NCI-H2196 treated with DMSO at 0.1 percent for 48 hours (cell line): Measurements from ENCODE around the gene EEF1AKMT3.

Source experiments
- DNase-seq: peaks from one replicate; lab custom pipeline; 2025; ENCODE audit not compliant: unreplicated experiment; lab: John Stamatoyannopoulos, UW

The EEF1AKMT3 gene

GRCh38 chr12:57750561-57751431 is 21.6 kb upstream of the EEF1AKMT3 start:
- no peak for DNase-seq

DNA sequence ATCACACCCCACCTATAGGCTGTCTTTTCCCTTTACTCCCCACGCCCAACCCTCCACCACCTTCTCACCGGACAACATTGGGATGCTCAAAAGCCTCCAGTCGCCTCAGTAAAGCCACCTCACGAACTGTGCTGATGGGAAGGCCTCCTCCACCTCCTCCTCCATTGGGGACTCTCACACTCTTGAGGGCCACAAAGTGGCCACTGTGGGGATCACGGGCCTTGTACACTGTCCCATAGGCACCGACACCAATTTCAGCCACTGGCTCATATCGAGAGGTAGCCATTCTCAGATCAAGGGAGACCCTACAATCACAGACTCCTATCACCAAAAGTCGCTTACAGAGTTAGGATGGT is 21.0 kb upstream of the EEF1AKMT3 start:
- no peak for DNase-seq

DNA sequence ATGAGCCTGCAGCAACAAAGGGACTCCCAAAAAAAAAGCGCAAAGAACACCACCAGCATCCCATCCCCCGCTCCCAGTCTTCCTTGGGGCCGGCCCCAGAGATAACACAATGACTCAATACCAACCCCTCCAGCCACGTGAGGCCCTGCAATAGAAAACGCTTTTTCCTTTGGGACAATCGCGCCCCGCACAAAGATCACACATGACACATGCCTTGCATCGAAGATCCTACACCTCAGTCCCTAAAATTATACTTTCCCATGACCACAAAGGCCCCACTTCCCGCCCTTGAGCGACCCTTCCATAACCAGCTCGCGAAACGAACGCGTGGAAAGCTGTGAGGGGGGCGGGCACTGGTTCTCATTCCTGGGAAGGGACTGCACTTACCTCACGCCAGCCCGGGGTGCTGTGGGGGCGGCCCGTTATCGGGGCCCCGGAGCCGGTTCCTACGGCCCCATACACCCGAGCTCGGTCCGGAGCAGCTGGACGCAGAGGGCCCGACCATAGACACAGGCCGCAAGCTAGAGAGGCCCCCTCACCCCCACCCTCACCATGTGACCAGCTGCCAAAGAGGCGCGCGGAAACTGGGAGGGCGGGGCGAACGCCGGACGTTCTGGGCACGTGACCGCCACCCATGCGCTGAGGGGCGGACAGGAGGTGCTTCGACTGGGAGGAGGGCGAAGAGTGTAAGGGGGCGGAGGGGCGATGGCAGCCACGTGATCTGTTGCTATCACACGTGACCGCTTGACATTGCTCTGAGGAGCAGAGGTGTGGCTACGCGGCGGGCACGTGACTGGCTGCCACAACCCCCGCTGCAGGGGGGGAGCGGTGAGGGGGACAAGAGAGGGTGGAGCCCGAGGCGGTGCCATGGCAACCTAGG is 20.4 kb upstream of the EEF1AKMT3 start, which contains the start of gene CDK4:
TSS of gene CDK4 (minus strand) at position 523 of the 880 bp plus-strand sequence. CDS start 593 bp downstream, outside the sequence.
- peak; percentile 99 for DNase-seq

DNA sequence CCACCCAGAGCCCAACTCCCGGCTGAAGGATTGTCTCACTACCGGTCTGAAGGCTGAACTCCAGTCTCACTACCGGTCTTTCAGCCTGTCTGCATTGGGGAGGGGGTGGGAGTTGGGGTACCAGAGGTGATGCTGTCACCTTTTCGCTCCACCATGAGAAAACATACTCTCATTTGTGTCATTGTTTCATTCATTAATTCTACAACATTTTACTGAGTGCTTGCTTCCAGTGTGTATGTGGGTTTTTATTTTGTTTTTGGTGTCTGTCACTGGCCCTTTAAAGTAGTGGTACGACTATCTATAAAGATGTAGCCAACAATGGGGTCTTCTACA is 19.8 kb upstream of the EEF1AKMT3 start:
- DNase-seq: no peak

- DNase-seq: no peak
These were observed 18.6 kb upstream of the EEF1AKMT3 start for GRCh38 chr12:57753756-57754337.

DNA sequence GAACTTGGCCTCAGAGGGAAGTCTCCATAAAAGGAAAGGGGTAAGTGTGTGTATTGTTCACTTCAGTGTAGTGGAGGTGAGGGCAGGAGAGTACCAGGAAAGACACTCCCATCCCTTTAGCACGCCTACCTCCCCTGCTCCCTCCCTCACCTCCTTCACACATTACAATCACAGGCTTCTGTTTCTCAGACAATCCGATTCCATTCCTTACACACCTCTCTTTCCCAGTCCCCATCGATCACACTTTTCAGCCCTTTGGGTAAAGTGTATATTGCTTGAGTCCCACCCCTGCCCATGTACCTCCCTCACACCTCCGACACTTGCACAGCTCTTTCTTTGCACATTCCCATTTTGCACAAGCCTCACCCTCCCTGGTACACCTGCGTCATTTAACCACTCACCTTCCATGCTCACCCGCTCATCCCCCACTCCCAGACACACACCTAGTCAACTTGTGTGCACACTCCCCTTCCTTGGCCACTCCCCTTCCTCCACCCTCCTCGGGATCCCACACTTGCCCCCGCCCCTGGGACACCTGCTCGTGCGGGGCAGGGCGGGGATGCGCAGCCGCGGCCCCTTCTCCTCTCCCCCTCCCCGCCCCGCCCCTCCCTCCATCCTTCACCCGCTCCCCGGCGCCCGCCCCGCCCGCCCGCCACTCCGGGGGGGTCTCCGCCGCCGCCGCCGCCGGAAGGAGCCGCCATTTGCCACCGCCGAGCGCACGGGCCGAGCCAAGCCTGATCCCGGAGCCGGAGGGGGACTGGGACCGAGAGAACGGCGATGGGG is 17.8 kb upstream of the EEF1AKMT3 start, which contains the start of gene MARCHF9:
TSS of gene MARCHF9 (plus strand) at position 693 of the 783 bp plus-strand sequence. CDS start 426 bp downstream, outside the sequence.
- peak; percentile 85 for DNase-seq

DNA sequence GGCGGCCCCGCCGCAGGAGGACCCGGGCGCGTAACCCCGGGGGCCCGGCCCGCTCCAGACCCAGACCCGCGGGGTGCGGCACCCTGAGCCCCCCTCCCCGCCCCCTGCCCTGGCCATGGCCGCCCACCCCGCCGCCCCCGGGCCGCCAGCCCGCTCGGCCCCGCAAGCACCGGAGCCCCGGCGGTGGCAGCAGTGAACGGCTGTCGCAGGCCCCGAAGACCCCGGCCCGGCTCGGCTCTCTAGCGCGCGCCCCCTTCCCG is 17.3 kb upstream of the EEF1AKMT3 start:
- no peak for DNase-seq

GRCh38 chr12:57755454-57756372 is 16.7 kb upstream of the EEF1AKMT3 start:
- no peak for DNase-seq

DNA sequence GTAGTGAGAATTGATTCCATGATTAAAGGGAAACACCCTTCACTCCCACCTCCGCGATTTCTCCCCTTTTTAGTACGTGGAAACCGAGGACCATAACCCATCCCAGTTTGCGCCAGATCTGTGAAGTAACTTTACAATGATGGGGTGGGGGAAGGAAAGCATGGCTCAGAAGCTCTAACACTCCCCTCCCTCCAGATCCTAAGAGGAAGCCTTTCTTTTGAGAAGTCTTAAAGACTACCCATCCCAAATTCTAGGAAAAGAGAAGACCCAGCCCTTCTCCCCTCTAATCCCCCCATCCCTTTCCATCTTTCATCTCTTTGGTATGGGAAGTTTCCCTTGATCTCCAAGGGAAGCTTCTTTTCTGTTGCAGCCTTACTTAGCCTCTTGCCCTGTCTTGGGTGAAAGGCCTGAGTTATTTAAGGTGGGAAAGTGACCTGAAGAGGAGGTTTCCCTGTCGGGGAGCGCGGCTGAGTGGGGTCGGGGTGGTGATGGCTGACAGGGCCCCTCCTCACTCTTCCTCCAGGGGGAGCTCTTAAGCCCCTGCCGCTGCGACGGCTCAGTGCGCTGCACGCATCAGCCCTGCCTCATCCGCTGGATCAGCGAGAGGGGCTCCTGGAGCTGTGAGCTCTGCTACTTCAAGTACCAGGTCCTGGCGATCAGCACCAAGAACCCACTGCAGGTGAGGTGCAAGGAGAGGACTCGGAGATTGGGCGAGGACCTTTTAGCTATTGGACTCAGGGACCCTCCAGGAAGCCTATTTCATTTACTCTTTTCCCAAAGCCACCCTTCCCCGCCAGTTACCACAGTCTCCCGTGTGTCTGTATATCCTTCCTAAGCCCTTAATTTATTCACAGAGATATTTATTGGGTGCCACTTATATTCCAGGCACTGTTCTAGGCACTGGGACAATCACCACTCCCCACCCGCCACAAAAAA is 15.7 kb upstream of the EEF1AKMT3 start:
- no peak for DNase-seq

DNA sequence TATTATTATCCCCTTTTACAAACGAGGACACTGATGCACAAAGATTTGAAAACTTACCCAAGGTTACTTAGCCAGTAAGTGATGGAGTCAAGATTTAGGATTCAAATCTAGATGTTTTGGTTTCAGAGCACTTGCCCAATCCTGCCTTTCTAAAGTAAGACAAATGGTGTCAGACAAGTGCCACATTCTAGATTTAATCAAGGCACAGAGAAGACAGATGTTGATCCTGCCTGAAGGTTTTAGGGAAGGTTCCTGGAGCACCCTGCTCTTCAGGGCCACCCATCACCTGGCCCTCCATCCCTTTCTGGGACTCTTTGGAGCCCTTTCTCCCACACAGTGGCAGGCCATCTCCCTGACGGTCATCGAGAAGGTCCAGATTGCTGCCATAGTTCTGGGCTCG is 14.6 kb upstream of the EEF1AKMT3 start:
- no peak for DNase-seq

DNA sequence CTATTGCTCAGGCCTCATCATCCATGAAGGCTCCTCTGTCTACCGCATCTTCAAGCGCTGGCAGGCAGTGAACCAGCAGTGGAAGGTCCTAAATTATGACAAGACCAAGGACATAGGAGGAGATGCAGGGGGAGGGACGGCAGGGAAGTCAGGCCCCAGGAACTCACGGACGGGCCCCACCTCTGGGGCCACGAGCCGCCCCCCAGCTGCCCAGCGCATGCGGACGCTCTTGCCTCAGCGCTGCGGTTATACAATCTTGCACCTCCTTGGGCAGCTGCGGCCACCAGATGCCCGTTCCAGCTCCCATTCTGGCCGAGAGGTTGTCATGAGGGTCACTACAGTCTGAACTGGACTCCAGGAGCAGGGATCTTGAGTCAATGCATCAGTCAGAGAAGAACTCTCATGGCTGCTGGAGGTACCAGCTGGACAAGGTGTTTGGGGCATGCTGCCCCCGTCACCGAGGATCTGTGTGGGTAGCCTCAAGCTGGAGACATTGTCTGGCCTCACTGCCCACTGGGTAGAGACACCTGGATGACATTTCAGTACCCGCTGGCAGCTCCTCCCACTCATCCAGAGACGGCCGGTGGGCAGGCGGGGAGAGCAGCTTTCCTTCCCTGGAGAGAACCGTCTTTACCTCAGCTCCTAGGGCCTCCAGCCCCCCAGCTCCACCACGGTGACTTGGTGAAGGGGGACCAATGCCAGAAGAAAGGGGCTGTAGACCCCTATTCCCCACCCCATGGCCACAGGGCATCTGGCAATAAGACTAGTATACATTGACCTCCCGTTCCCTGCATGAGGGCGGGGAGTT is 13.7 kb upstream of the EEF1AKMT3 start:
- no peak for DNase-seq

GRCh38 chr12:57759360-57759980 is 12.9 kb upstream of the EEF1AKMT3 start:
- DNase-seq: peak; percentile 40

DNA sequence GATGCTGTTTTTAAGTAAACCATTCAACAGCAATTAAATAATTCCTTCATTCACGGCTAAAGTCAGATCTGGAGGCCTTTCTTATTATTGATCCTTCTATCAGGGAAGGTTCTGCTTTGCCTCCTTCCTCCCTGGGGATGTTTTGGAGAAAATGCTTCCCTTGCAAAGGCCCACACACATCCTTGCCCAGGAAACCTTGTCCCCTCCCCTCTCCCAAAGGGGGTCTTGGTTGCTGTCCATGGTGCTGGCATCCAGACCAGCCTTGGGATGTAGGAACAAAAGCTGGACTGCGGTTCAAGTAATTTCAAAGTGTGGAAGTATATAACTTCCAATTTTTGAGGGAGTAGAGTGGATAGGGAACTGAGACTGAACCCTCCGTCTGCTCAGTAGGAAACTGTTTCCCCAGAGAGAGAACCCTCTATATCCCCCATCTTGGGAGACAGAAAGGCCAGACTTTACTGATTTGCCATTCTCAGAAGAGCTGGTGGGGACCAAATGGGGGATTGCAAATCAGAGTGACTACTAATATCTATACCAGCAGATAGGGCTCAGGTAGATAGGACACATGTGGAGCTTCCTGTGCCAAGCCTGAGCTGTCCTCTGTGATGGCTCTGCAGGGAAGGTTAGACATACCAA is 11.9 kb upstream of the EEF1AKMT3 start:
- DNase-seq: no peak

DNA sequence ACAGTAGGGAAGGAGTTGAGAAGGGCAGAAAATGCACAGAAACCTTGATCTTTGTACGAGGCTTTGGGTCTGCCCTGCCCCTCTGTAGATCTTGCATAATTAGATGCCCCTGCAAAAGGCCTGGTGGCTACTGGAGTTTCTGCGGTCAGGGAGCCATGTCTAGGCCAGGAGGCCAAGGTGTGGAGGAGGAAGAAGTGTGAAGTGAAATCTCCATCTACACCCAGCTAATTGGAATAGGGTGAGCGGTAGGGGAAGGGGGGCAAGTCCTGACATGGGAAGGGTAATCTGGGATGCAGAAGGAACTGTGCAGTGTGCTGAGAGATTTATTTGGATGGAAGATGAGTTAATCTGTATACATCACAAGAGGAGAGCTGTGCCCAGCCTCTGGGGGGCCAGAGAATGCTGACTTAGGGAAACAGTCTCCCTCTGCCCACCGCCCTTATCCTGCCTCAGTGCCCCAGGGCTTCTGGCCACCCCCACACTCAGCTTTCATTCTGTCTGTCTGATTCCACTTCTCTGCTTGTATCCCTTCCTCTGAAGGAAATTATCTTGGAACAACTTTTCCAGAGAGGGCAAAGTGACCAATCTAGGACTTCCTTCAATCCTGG is 10.9 kb upstream of the EEF1AKMT3 start:
- DNase-seq: no peak

GRCh38 chr12:57762463-57762862 is 10.0 kb upstream of the EEF1AKMT3 start:
- no peak for DNase-seq

GRCh38 chr12:57763881-57764661 is 8.3 kb upstream of the EEF1AKMT3 start:
- no peak for DNase-seq
